K562 (cell line): ENCODE measurements around the gene KCNJ12. TPM values are rescaled to one million over a fixed set of nuclear protein-coding genes. Genes with fewer than 3 reads are reported as not detected.
"Not testable (repeated sequence)": the region's sequence is repeated elsewhere in the genome, so short reads cannot be mapped to it uniquely, and the experiment has no call there.

Experiments used
- ATAC-seq: fragments of 200-7000 bp; cut with Tn5 transposase; 3 replicates; pipeline ENCODE4 v1.9.1; 2020; ENCODE audit warnings: moderate library complexity
- BruUV-seq: library from RNA; stranded (reverse); fragments of 400-500 nt; replicated peaks from 2 replicates; lab custom pipeline; 2021; lab: Mats Ljungman, UMichigan
- CTCF ChIA-PET: fragments of 300-600 bp; formaldehyde crosslinking; extraction: SDS; loops from one replicate; lab custom pipeline; 2021; ENCODE audit warnings: low intra/inter-chr PET ratio; lab: Yijun Ruan, JAX
- POLR2A ChIA-PET: fragments of 300-600, 350-650 bp; sonication (Branson Sonifier 250); formaldehyde crosslinking; extraction: SDS; loops from one replicate; lab custom pipeline; 2021; ENCODE audit warnings: antibody characterized with exemption, inconsistent platforms; lab: Yijun Ruan, JAX
- DNase-seq, 4 experiments: peaks; one replicate each; pipeline versions ENCODE4 v3.0.0 to v3.0.0-alpha.2; 2011 to 2018; ENCODE audit warnings: low spot score in 3 of 4, mixed read lengths in 3 of 4; ENCODE audit errors: extremely low read depth in 1 of 4
- FAIRE-seq: peaks from 2 replicates; lab custom pipeline; 2011; peaks lifted over from hg19 to GRCh38; lab: Jason Lieb, UNC
- H2AFZ ChIP-seq: 2 replicates; pipeline ENCODE4 v1.6.0; 2011; ENCODE audit warnings: low read depth, low read length, control low read depth, inconsistent platforms
- H3K27ac ChIP-seq: fragments of 200-600 bp; 3 replicates; pipeline ENCODE4 v1.8.0; 2011; ENCODE audit warnings: low read depth, mild to moderate bottlenecking, control low read depth, inconsistent platforms, low read length, moderate library complexity, mixed read lengths; ENCODE audit errors: extremely low read depth
- H3K27me3 ChIP-seq, 2 experiments: fragments of 300-600 bp in 1 of 2; 2 replicates in 1 of 2; 3 replicates in 1 of 2; pipeline versions ENCODE4 v1.6.0 to v1.8.0; 2011; ENCODE audit warnings: inconsistent platforms in 2 of 2, low read length in 2 of 2, mild to moderate bottlenecking in 1 of 2, mixed read lengths in 1 of 2, moderate library complexity in 1 of 2; ENCODE audit not compliant: control insufficient read depth in 2 of 2, insufficient read depth in 2 of 2
- H3K36me3 ChIP-seq: fragments of 300-600 bp; 3 replicates; pipeline ENCODE4 v1.8.0; 2011; ENCODE audit warnings: mild to moderate bottlenecking, low read length, inconsistent platforms; ENCODE audit not compliant: control insufficient read depth, insufficient read depth
- H3K4me1 ChIP-seq, 2 experiments: fragments of 200-600 bp in 1 of 2; replicated peaks in 1 of 2; 2 replicates in 1 of 2; 3 replicates in 1 of 2; pipeline versions ENCODE4 v1.5.1 to v1.8.0; 2011; ENCODE audit warnings: inconsistent platforms in 2 of 2, low read length in 2 of 2, mild to moderate bottlenecking in 1 of 2, mixed read lengths in 1 of 2, moderate library complexity in 1 of 2; ENCODE audit not compliant: control insufficient read depth in 2 of 2, insufficient read depth in 2 of 2
- H3K4me2 ChIP-seq: 2 replicates; pipeline ENCODE4 v1.6.1; 2011; ENCODE audit warnings: low read length, control low read depth, inconsistent platforms, mixed read lengths; ENCODE audit not compliant: insufficient read depth
- H3K4me3 ChIP-seq: fragments of 200-600 bp; sonication (generic), shearing (Covaris generic); 2 replicates; pipeline ENCODE4 v1.5.1; 2016; ENCODE audit warnings: control low read depth, inconsistent platforms
- H3K79me2 ChIP-seq: fragments of 200-600 bp; 3 replicates; pipeline ENCODE4 v1.8.0; 2011; ENCODE audit warnings: low read length, inconsistent platforms; ENCODE audit not compliant: control insufficient read depth, insufficient read depth
- H3K9ac ChIP-seq, 2 experiments: 2 replicates each; pipeline versions ENCODE4 v1.6.0 to v1.6.1; 2011; ENCODE audit warnings: low read depth in 2 of 2, low read length in 2 of 2, control low read depth in 1 of 2, inconsistent platforms in 1 of 2, mild to moderate bottlenecking in 1 of 2, mixed read lengths in 1 of 2; ENCODE audit not compliant: insufficient read depth in 1 of 2
- H3K9me1 ChIP-seq: one replicate; pipeline ENCODE4 v1.6.0; 2011; ENCODE audit warnings: inconsistent platforms, mild to moderate bottlenecking, low read length, moderate library complexity; ENCODE audit not compliant: control insufficient read depth, insufficient read depth
- H3K9me3 ChIP-seq: replicated peaks from 2 replicates; pipeline ENCODE4 v1.5.1; 2011; ENCODE audit warnings: low read depth, low read length, inconsistent platforms; ENCODE audit not compliant: control insufficient read depth, insufficient read depth
- H4K20me1 ChIP-seq: replicated peaks from 2 replicates; pipeline ENCODE4 v1.6.1; 2011; ENCODE audit warnings: low read length, inconsistent platforms, mixed read lengths; ENCODE audit not compliant: control insufficient read depth, insufficient read depth
- BDP1 ChIP-seq: IDR thresholded peaks from 3 replicates; pipeline ENCODE4 v1.6.1; 2011; ENCODE audit not compliant: insufficient read length, insufficient read depth
- WGBS: fragments of 100-300 bp; shearing (Covaris generic); methylation state at CpG from one replicate; pipeline ENCODE4 v1.1.6; 2016; ENCODE audit warnings: low coverage, mixed read lengths; ENCODE audit not compliant: insufficient coverage; ENCODE audit errors: missing lambda C conversion rate; 5-methylcytosine and 5-hydroxymethylcytosine counted together
- in situ Hi-C: fragments of 300-500 bp; cut with MboI; formaldehyde crosslinking; loops from 4 replicates; pipeline ENCODE4 v1.15.0; 2018; ENCODE audit warnings: inconsistent platforms, mixed read lengths
- intact Hi-C: fragments of 100-400 bp; cut with micrococcal nuclease; formaldehyde crosslinking; loops from 2 replicates; pipeline ENCODE4 v1.14.2; 2022
- polyA plus RNA-seq, 8 experiments: library from polyadenylated mRNA; depleted of rRNA in 4 of 8; stranded (reverse) in 5 of 8; unstranded in 3 of 8; fragments of >200 nt; fragmentation: Nextera tagmentation in 2 of 8; fragmentation: Illumina TruSeq in 1 of 8; extraction: Ambion mirVana in 2 of 8; extraction: Trizol in 1 of 8; gene quantifications; 2 replicates each; pipeline versions ENCODE4 v1.2.1 to v1.2.3, GENCODE V29; 2011 to 2014; ENCODE audit warnings: inconsistent platforms in 1 of 8, missing spikeins in 1 of 8
- total RNA-seq, 7 experiments: library from RNA; depleted of rRNA in 6 of 7; stranded (reverse); fragments of >200 nt in 6 of 7; fragmentation: Illumina TruSeq in 2 of 7; extraction: Trizol in 2 of 7; gene quantifications; 2 replicates each; pipeline versions ENCODE4 v1.2.1 to v1.2.3, GENCODE V29; 2011 to 2021; ENCODE audit warnings: low replicate concordance in 1 of 7

Gene KCNJ12
- total and polyA plus RNA-seq, 9 of the 15 experiments (the other 6 are each of a cell fraction or from before 2014, with no cell fraction given), result 0.02 TPM; not detected in 8

DNA sequence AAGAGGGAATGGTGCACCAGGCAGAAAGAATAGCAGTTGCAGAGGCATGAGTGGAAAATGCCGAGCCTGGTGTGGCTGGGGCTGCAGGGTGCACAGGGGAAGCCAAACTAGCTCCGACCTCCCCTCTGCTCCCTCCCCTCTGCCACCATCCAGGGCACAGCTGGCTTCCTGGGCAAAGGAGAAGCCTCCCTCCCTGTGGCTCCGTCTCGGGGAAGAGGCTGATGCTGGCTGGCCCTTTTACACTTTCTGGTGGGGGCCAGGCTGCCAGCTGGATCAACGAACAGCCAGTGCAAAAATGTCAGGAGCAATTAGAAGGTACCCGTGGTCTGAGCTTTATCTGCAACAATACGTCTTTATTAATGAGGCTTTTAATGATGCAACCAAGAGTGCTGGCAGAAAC, 37.1 kb upstream of the KCNJ12 start (continued):
- no peak for TF ChIP-seq BDP1
- TF ChIP-seq, all 486 proteins: peak for 0

DNA sequence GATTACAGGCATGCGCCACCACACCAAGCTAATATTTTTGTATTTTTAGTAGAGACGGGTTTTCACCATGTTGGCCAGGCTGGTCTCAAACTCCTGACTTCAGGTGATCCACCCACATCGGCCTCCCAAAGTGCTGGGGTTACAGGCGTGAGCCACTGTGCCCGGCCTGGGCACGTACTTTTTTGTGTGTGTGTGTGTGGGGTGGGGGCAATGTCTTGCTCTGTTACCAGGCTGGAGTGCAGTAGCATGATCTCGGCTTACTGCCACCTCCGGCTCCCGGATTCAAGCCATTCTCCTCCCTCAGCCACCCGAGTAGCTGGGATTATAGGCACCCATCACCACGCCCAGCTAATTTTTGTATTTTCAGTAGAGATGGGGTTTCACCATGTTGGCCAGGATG, 36.6 kb upstream of the KCNJ12 start:
- H3K9me3 ChIP-seq, FAIRE-seq, H3K9ac ChIP-seq, in situ Hi-C loops, H3K4me3 ChIP-seq, H3K4me1 ChIP-seq, H3K36me3 ChIP-seq, H2AFZ ChIP-seq, BruUV-seq, H3K4me2 ChIP-seq, H3K27me3 ChIP-seq, intact Hi-C loops, H3K27ac ChIP-seq, CTCF ChIA-PET, H3K79me2 ChIP-seq, ATAC-seq, H3K9me1 ChIP-seq, H4K20me1 ChIP-seq, POLR2A ChIA-PET, DNase-seq: not testable (repeated sequence)
- WGBS, result 6% methylated on average over 9 of the region's 11 CpGs

GRCh38 chr17:21340407-21340806, 35.8 kb upstream of the KCNJ12 start:
- CTCF ChIA-PET, intact Hi-C loops, H3K27me3 ChIP-seq, POLR2A ChIA-PET, H3K27ac ChIP-seq, H3K9ac ChIP-seq, H3K79me2 ChIP-seq, H3K4me2 ChIP-seq, H3K4me3 ChIP-seq, DNase-seq, H3K9me1 ChIP-seq, H3K9me3 ChIP-seq, BruUV-seq, H3K4me1 ChIP-seq, H2AFZ ChIP-seq, ATAC-seq, FAIRE-seq, H3K36me3 ChIP-seq, H4K20me1 ChIP-seq: not testable (repeated sequence)
- in situ Hi-C loops, result loop anchor here (5.0 kb wide), 1 partner anchor 402 kb away; no protein-coding TSS in a partner anchor
- WGBS, result 4% methylated on average over 6 of the region's 6 CpGs

- H4K20me1 ChIP-seq, H3K27ac ChIP-seq, DNase-seq, CTCF ChIA-PET, H3K4me2 ChIP-seq, BruUV-seq, H3K9me1 ChIP-seq, H3K4me1 ChIP-seq, H3K27me3 ChIP-seq, ATAC-seq, H3K4me3 ChIP-seq, H3K9me3 ChIP-seq, H3K79me2 ChIP-seq, H3K36me3 ChIP-seq, intact Hi-C loops, FAIRE-seq, POLR2A ChIA-PET, H2AFZ ChIP-seq, H3K9ac ChIP-seq: not testable (repeated sequence)
- 0% methylated on average over 2 of the region's 4 CpGs for WGBS
- in situ Hi-C loops, result loop anchor here (5.0 kb wide), 1 partner anchor 401 kb away; no protein-coding TSS in a partner anchor
Measured at GRCh38 chr17:21341279-21341678, 34.9 kb upstream of the KCNJ12 start.
